Fibroblast of gingiva (primary cell): ENCODE results near the gene HIPK2.

ENCODE experiments used
- DNase-seq: peaks from one replicate; pipeline ENCODE4 v3.0.0-alpha.2; 2011; ENCODE audit warnings: low read depth

HIPK2 gene

DNA sequence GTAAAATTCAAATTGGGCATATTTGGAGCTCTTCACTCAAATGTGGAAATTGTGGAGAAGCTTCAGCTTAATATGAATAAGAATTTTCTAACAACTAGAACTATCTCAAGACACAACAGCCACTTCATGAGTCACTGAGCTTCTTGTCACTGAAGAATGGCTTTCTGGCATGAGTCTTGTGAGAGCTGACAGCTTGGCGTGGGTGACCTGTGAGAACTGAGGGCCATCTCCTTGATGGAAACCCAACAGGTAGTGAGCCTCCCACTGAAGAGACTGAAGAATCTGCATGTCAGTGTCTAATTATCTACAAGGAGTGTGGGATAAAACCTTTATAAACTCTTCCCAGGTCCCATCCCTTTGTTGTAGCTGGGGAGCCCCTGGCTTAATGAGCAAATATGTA lies 188.3 kb downstream of the HIPK2 start:
- no peak for DNase-seq

DNA sequence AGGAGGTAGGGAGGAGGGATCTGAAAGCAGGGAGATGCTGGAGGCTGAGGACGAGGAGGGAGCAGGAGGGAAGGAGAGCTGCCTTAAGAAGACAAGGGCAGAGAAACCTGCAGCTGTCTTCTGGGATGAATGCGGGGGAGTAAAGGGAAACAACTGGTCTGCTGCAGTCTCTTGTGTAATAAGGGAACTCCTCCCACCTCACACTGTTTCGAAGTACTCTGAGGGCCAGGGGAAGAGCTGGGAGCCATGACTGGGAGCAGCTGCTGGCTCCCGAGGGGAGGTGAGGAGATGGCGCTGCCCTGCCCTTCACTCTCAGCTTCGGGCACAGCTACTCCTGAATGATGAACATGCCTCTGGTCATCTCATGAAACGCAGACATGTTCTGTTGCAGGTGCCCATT lies 189.2 kb downstream of the HIPK2 start:
- peak; percentile 11 for DNase-seq

DNA sequence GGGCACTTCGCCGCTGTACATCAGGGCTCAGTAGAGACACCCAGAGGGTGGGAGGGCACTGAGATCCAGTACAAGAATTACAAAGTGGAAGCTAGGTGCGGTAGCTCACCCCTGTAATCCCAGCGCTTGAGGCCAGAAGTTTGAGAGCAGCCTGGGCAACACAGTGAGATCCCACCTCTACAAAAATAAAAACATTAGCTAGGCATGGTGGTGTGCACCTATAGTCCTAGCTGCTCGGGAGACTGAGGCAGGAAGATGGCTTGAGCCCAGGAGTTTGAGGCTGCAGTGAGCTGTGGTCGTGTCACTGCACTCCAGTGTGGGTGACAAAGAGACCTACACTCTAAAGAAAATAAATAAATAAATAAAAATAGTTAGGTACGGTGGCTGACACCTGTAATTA lies 190.3 kb downstream of the HIPK2 start:
- no peak for DNase-seq

DNA sequence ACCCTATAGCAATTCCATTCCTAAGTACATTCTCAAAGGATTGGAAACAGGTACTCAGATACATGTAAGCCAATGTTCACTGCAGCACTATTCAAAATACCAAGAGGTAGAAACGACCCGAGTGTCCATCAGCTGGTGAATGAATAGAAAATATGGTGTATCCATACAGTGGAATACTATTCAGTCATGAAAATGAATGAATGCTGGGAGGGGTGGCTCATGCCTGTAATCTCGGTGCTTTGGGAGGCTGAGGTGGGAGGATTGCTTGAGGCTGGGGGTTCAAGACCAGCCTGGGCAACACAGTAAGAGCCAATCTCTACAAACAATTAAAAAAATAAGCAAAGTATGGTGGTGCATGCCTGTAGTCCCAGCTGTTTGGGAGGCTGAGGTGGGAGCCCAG lies 191.5 kb downstream of the HIPK2 start:
- DNase-seq, result no peak

DNA sequence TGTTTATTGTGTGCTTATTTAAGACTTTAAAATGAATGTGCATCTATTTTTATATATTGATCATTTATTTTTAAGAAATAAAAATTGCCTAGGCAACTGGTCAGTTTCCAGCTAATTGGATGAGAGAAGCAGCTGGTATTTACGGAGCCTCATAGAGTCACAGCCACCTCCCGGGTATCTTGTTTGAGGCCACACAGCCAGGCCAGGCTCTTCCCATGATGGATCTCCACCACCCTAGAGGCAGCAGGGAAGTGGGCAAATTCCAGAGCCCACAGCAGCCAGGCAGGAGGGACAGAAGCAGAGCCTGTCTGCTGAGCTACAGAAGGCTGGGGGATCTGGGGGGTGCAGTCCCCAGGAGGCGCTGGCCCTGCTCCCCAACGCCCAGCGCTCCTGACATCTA lies 192.8 kb downstream of the HIPK2 start:
- DNase-seq, result no peak

DNA sequence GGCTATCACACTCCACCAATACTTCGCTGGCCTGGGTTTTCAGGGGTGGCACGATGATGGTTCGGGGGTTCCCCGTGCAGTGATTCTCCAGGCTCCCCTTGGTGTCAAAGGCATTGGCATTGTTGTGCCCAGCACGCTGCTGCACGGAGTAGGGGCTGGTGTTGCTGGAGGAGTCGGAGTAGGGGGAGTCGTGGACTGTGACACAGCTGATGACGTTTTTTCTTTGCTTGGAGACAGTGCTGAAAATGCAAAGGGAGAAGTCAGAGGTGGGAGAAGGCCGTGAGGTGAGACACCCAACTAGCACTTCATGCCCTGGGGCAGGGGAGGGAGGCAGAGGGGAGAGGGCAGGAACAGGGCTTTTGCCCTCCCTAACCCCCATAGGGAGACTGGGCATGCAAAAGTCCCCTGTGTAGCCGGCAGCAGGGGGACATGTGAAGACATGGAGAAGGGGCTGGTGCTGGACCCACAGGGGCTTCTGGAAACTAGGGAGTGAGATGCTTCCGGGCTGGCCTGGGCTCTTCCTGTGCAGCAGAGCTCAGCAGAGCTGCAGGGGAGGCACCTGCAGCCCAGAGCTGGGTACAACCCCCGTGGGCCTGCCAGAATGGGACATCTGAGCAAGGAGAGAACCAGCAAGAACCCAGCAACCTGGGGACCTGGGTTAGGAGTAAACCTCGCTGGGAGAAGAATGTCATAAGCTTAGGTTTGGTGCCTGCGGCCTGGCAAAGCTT lies 193.8 kb downstream of the HIPK2 start:
- DNase-seq, result no peak

DNA sequence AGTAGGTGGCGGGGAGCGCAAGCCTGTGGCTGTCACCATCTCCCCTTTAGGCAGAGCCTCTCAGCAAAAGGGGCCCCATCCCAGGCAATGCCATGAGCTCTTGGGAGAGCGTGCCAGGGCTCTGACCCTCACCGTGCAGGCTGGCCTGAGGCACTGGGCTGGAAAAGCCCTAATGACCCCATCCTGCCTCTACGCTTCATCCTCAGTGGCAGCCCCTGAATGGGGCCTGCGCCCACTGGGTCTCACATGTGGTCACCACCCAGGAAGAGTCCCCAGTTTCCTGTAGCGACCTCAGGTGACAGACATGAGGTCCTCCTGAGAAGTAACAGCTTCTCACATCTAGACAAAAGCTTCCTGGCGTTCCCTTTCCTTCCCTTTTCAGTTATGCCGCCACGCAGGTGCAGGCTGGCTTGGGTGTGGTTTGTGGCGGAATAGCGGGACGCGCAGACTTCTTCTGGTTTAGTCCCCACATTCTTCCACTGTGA lies 195.1 kb downstream of the HIPK2 start:
- no peak for DNase-seq

DNA sequence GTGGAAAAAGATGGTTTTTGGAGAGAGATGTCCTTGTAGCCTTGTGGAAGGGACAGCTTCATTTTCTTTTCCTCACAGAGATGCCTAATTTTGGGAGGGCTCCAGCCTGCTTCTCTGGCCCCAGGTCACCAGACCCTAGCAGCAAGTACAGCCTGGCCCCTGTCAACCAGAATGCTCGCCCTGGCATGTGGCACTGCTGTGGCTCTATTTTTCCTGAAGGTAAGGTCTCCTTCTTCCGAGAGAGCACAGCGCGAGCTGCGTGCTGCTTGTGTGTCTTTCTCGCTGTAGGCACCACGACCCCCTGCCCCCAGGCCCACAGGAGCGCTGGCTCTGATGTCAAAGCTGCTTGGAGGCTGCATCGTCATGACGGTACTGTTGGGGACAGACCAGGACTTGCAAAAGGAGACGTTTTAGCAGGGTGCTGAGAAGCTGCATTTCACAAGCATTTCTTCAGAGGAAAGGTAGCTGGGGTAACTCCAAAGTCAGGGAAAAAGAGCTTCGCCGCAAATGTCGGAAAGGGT lies 195.6 kb downstream of the HIPK2 start:
- DNase-seq, result no peak

DNA sequence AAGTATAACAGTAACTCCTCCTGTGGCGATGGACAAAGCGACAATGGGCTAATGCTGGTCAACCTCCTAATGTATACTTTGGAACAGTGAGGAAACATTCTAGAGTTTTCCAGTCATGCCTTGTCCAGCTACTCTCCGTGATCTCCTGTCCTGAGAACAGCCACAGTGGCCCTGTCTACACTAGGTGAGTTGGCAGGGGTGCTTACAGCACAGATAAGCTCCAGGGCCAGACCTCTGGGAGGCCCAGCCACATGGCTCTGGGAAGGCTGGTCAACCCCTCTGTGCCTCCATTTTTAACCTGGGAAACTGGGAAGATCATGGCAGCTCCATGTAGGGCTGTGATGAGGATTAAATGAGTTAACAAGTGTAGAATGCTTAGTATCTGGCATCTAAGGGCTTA lies 197.4 kb downstream of the HIPK2 start:
- no peak for DNase-seq

DNA sequence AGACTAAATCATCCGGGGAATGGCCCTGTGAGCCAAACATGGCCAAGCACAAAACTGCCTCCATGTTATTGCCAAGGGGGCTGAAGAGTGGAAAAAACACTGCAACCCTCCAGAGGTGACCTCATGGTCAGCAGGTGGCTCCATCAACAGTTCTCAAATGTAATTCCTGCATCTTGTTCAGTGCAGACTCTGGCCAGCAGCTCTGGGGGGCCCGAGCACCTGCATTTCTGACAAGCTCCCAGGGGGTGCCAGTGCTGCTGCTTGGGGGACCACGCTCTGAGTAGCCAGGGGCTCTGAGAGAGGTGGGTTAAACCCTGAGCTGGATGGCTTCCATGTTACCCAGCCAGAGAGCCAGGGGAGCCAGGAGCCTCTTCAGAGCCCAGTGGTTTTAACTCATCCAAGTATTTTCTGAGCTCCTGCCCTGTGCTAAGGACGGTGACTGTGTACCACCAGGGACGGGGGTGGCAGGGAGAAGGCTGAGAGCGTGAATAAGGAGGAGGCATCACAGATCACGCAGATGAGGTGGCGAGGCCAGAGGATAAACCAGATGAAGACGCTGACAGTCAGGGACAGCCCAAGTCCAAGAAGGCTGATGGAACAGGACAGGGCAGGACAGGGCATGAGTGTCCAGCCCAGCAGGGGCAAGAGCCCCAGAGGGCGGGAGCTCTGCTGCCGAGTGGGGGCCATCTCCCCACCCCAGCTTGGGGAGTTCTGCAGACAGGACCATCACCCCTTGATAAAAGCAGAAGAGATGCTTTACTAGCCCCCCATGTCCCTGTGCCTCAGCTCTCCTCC lies 201.4 kb downstream of the HIPK2 start:
- no peak for DNase-seq

DNA sequence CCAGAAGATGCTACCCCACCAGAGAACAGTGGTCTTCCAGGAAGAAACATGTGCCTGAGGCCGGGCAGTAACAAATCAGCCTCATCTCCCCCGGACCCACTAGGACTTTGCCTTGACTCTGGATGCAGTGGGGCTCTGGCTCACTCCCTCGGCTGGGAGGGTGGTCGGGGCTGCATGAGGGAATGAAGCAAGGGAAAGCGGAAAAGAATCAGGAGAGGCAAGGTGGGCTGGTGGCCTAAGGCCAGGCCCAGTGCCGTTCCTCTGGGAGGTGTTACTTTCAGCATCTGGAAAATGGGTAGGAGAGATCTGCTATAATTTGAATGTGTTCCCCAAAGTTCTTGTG lies 202.5 kb downstream of the HIPK2 start:
- DNase-seq, result no peak

DNA sequence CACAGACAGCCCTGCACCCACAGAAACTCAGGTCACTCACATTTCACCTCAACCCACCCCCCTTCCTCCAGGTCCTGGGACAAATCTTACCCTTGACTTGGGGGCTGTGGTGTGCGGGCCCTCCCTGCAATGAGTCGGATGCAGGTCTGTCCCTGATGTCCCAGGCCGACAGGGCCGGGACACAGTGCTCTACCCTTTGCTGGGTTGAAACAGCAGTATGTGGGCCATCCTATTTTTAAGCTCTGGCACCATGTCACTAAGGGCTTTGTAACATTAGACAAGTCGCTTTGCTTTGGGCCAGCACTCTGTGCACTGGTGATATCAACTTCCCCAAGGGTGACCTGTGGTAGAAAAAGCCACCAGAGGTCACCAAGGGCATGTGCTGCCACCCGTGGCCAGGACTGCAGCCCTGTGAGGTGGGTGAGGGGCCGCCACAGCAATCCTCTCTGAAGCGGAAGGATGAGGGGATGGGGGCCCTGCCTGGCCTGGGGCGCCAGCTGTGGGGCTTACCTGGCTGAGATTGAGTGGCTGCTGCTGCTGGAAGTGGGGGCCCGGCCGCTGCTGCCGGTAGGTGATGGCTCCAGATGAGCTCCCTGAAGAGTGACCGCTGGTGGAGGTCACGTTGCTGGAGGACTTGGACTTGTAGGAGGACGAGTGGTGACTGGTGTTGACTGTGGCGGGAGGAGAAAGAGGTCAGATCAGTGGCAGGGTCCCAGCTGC lies 203.0 kb downstream of the HIPK2 start:
- no peak for DNase-seq

DNA sequence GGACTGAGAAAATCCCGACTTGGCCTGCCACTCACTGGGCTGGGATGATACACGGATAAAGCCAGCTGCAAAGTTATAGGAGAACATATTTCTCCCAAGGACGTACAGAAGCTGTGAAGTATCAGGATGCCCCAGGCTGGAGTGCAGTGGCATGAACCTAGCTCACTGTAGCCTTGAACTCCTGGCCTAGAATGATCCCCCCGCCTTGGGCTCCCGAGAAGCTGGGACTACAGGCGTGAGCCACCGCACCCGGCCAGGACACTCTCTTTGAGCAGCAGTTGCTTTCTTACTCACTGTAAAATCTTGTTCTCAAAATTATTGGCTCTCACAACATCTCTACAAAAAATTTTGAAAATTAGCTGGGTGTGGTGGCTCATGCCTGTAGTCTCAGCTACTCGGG lies 203.9 kb downstream of the HIPK2 start:
- no peak for DNase-seq

DNA sequence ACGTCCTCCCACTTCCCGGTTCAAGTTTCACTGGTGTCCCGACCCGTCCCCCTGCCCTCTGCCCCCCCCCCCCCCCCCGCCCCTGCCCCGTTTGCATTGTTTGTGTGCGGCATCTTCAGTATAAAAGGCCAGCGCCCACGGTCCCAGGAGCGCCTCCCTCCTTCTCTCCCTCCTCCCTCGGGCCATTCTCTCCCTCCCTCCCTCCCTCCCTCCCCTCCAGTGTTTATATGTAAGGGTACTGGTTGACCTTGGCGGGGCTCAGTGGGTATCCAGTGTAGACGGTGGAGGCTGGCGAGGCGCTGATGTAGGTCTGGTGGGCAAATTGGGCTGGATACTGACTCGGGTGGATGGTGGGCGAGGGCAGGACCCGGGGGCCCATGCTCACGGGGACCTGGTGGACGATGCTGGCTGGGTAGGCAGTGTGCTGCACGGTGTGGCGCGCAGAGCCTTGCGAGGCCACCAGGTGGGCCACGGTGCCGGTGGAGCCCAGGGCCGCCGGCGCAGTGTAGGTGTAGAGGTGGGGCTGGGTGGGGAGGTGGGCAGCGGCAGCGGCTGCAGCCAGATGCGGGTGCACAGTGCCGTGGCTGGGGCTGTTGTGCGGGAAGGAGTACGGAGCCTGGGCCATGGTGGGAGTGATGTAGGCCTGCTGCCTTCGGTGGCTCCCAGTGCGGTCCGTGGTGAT lies 205.0 kb downstream of the HIPK2 start:
- DNase-seq, result no peak

DNA sequence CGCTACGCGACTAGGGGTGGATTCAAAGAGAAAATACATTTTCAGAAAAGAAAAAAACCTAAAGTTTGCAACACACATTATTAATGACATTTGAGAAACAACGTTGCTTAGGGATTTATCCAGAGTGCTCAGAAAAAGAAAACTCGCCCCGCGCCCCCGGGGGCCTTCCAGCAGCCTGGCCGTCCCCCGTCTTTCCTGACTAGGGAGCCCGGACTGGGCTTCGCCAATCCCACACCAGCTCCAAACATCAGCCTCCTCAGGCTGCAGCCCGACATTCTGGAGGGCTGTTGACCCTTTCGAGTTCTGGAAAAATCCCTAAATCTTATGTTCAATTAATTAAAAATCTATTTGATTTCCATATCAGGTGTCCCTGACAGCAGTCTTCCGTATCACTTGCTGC lies 205.7 kb downstream of the HIPK2 start:
- DNase-seq, result no peak

DNA sequence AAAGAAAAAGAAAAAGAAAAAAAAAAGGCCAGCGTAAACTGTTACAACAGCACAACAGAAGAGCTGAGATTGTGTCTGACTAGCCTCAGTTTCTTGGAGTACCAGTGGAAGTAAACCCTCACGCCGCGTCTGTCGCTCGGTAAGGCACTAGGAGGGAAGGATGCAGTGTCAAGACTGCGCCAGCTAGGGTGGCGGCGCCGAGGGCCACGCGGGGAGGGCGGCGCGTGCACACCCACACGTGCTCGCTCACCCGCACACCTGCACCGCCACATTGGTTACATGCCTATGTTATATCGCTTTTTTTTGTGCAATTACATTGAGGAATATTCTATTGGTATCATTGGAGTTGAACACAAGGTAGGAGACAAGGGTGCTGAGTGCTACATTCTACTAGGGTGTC lies 206.1 kb downstream of the HIPK2 start:
- DNase-seq, result no peak

DNA sequence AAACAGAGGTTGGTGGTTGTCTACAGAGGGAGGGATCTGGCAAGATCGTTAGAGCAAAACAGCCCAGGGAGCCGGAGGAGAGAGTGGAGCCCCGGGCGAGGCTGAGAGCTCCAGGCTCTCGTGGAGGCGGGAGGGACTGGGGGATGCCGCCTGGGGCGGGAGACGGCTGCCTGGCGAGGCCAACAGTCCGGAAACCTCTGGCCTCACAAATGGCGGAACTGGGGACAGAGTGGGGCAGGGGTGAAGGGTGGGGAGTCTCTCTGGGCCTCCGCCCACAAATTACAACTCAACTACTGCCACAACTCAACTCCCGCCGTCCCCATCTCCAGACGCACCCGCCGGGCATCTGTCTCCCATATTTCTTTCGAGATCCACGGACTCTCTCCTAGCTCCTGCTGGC lies 206.6 kb downstream of the HIPK2 start:
- no peak for DNase-seq

DNA sequence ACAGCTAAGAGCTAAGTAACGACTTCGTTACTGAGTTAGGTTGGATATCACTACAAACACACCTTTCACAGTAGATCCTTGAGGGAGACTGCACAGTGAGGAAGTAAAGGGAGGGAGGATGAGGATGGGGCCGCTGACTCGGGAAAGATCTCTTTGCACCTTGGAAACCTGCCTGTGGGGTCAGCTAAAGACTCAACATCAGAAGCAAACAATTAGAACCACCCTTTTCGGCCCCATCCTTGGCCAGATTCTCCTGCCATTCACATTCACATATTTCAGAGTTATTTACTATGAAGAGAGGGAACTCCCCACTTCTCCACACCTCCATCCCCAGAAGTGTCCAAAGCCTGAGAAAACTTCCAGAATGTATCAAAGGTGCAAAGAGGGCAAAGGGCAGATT lies 207.2 kb downstream of the HIPK2 start:
- no peak for DNase-seq

DNA sequence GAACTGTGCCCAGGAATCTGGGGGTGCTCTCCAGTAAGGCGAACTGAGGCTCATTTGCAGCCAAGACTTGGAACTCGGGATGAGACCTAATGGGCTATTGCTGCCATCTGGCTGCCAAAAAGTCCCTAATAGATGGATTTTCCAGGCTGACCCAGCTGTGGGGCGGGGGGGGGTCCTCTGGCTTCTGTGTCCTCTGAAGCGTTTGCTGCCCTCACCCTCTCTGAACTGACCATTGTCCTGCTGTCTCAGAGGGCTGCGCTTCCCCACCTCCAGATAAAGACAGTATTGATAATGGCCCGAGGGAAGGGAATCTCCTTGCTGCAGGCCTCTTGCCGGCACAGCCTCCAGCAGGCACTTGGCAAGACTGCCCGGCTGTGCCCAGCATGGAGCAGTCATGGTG lies 207.7 kb downstream of the HIPK2 start:
- DNase-seq, result no peak

DNA sequence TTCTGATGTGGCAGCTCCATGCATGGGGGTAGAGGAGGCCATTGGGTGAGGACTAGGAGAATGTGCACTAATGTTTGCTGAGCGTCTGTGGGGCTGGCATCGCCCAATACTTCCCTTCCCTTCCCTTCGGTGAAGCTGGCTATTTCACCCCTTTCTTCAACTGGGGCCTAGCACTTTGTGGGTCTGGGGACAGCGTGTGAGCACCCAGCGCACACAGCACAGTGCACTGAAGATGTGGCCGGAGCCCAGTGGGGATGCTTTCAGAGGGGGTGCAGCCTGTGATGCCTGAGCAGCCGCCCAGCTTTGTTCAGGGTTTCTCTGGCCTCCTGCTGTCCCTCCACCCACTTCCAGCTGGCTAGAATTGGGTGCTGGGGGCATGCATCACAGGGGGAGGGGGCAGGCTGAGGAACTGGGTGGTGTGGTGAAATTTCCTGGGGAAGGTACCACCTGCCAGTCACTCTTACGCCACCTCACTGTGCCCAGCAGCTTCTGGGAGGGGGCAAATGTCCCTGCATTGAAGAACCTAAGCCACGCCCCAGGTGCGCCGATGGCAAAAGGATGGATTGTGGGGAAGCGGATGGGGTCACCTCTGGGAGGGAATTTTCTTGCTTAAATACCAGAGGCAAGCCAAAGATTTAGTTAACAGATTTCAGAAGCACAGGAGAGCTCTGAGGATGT lies 208.8 kb downstream of the HIPK2 start:
- no peak for DNase-seq

DNA sequence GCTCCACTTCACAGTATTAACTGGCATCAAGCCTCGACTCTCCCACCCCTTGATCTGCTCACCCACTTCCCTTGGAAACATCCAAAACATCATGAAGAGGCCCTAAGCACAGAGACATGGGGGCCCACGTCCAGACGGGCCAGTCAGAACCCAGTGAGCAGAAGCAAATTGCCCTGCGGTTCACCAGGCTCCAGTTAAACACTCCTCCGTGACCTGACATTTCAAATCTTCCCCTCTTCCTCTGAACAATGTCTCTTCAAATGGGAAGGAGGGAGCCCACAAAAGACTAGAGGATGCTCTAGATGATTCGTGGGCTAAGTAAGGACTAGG lies 209.5 kb downstream of the HIPK2 start:
- DNase-seq, result no peak
